Stimulated activated naive CD8-positive, alpha-beta T cell treated with anti-CD3 and anti-CD28 coated beads, Interleukin-15, Interleukin-2, amounts not matched to agents 100 U/mL and 50 U/mL, for 24 hours (primary cell): Measurements from ENCODE around the gene PERM1.

Experiments used
- ATAC-seq: fragments of 150-1000 bp; cut with Tn5 transposase; one replicate; pipeline ENCODE4 v1.10.0; 2021
- DNase-seq: peaks from one replicate; pipeline ENCODE4 v3.0.0; 2021

PERM1 gene

GRCh38 chr1:965526-966134 lies 16.3 kb downstream of the PERM1 start:
- ATAC-seq, result peak; percentile 1

GRCh38 chr1:964691-965525 lies 17.0 kb downstream of the PERM1 start:
- DNase-seq (no peak), ATAC-seq (no peak)

More at GRCh38 chr1:965526-966134, 16.3 kb downstream of the PERM1 start:
- no peak for DNase-seq

GRCh38 chr1:963746-964525 lies 18.0 kb downstream of the PERM1 start:
- DNase-seq (no peak), ATAC-seq (no peak)

GRCh38 chr1:963301-963651 lies 18.6 kb downstream of the PERM1 start:
- DNase-seq, result no peak

GRCh38 chr1:962381-963300 lies 19.3 kb downstream of the PERM1 start:
- ATAC-seq, result no peak
- DNase-seq, result no peak

More at GRCh38 chr1:963301-963651, 18.6 kb downstream of the PERM1 start:
- ATAC-seq, result no peak

GRCh38 chr1:961132-961669 lies 20.7 kb downstream of the PERM1 start:
- no peak for DNase-seq
- no peak for ATAC-seq

GRCh38 chr1:960363-961131 lies 21.3 kb downstream of the PERM1 start, which contains the start of gene KLHL17:
Gene KLHL17 (plus strand): TSS chr1:960584. CDS start chr1:960694, 110 bp downstream.
- peak; percentile 53 for ATAC-seq
- DNase-seq, result peak; percentile 90

GRCh38 chr1:959731-960362 lies 22.0 kb downstream of the PERM1 start:
- ATAC-seq (no peak), DNase-seq (peak; percentile 30)

GRCh38 chr1:958823-959730 lies 22.8 kb downstream of the PERM1 start, which contains the start of gene NOC2L:
Gene NOC2L (minus strand): TSS chr1:959256. CDS start chr1:959240, 16 bp downstream.
- DNase-seq (peak; percentile 99), ATAC-seq (peak; percentile 87)

- ATAC-seq (no peak), DNase-seq (no peak)
Measured at GRCh38 chr1:956636-957035, 25.3 kb downstream of the PERM1 start.

- no peak for ATAC-seq
- no peak for DNase-seq
Measured at GRCh38 chr1:955474-955873, 26.4 kb downstream of the PERM1 start.

- ATAC-seq (no peak), DNase-seq (no peak)
Measured at GRCh38 chr1:954927-955326, 27.0 kb downstream of the PERM1 start.

- DNase-seq, result no peak
- ATAC-seq, result no peak
Measured at GRCh38 chr1:953524-954320, 28.2 kb downstream of the PERM1 start.

GRCh38 chr1:952603-953002 lies 29.3 kb downstream of the PERM1 start:
- ATAC-seq, result no peak

GRCh38 chr1:952201-952600 lies 29.7 kb downstream of the PERM1 start:
- ATAC-seq (no peak), DNase-seq (no peak)

More at GRCh38 chr1:952603-953002, 29.3 kb downstream of the PERM1 start:
- DNase-seq, result no peak

- ATAC-seq, result no peak
- DNase-seq, result no peak
Measured at GRCh38 chr1:951364-951763, 30.5 kb downstream of the PERM1 start.

GRCh38 chr1:950881-951280 lies 31.0 kb downstream of the PERM1 start:
- DNase-seq, result no peak
- no peak for ATAC-seq

- ATAC-seq (no peak), DNase-seq (no peak)
Measured at GRCh38 chr1:950268-950667, 31.6 kb downstream of the PERM1 start.
